HG02571 (cell line): ENCODE data around the gene RUNDC3A.
"Not testable (repeated sequence)": the region's sequence is repeated elsewhere in the genome, so short reads cannot be mapped to it uniquely, and the experiment has no call there.

Experiments
- ATAC-seq: cut with Tn5 transposase; IDR thresholded peaks from one replicate; pipeline ENCODE4 v1.9.1; 2021; ENCODE audit warnings: mild to moderate bottlenecking, moderate library complexity; ENCODE audit not compliant: unreplicated experiment

Gene RUNDC3A

DNA sequence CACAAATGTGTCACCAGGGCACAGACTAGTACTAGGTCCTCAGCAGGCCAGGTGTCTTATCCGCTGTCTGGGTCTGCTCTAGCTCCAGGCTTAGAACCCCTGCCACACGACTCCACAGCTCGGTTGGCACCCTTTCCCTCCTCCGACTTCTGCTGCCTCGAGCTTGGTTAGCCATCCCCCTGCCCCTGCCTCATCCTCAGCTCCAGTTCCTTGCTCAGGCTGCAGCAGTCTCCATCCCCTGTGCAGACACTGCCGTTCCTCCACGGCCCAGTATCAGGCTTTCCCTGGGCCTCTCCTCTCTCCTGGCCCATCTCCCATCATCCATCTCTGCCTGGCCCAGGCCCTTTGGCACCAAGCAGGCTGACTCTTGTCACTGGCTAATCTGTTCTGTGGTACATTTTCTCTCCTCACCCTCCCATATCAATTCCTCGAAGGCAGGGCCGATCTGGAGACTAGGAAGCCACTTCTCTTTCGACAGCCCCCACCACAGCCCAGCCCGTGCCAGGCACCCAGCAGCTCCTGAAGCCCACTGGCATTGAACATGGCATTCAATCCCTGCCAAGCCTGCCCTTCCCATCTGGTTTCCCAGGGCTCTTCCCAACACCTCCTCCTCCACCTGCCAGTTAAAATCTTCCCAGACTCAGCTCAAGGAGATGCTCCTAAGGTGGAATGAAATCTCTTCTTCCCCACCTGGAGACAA lies 35.3 kb downstream of the RUNDC3A start:
- no peak for ATAC-seq

DNA sequence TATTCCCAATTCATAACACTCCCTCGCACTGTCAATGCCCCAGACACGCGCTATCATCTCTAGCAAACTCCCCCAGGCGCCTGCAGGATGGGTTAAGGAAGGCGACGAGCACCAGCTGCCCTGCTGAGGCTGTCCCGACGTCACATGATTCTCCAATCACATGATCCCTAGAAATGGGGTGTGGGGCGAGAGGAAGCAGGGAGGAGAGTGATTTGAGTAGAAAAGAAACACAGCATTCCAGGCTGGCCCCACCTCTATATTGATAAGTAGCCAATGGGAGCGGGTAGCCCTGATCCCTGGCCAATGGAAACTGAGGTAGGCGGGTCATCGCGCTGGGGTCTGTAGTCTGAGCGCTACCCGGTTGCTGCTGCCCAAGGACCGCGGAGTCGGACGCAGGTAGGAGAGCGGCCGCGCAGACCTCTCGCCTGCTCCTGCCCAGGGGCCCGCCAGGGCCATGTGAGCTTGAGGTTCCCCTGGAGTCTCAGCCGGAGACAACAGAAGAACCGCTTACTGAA lies 36.6 kb downstream of the RUNDC3A start, which contains the start of gene GRN:
GRN (plus strand) TSS at position 364 of the 515 bp plus-strand sequence. CDS start 3,863 bp downstream, outside the sequence.
- peak; percentile 58 for ATAC-seq

DNA sequence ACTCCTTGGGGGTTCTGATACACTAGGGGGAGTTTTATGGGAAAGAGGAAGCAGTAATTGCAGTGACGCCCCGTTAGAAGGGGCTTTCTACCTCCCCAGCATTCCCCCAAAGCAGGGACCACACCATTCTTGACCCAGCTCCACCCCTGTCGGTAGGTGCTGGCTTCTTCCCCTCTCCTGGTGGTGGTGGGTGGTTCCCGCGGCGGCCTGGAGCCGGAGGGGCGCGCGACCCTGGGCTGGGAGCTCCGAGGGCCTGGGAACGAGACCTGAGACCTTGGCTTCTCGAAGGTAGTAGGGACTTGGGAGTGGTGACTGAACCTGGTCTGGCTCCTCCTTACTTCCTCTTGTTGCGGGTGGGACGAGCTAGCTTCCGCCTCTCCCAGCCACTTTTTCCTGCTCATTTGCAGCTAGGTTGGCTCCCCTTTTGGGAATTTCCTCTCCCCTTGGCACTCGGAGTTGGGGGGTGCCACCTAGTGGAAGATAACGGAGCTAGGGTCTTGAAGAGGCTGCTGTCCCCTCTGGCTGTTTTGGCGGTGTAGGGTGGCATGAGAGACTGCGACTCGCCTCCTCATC lies 37.1 kb downstream of the RUNDC3A start:
- ATAC-seq = no peak

DNA sequence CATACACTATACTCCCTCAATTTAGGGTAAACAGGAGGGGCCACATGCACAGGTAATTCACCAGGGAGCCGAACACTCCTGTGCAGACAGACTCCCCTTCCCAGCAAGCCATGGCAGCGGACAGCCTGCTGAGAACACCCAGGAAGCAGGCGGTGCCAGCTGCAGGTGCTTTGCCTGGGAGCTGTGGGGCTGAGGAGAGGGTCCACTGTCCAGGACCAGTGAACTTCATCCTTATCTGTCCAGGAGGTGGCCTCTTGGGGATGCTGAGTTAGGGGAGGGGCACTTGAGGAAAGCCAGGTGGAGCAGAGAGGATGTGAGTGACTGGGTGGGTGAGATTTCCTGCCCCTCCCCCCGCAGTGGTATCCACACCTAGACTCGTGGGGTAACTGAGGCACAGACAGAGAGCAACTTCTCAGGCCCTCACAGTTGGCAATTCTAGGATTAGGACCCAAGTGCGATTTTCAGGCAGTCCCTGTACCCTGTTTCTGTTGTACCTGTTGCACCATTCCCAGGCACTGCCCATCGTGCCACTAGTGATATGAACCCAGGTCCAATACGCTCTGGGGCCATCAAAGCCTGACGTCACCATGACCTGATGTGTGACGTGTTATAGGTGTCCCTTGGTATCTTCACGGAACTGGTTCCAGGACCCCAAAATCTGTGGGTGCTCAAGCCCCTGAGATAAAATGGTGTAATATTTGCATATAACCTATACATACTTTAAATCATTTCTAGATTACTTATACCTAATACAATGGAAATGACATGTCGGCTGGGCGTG lies 37.9 kb downstream of the RUNDC3A start:
- no peak for ATAC-seq

DNA sequence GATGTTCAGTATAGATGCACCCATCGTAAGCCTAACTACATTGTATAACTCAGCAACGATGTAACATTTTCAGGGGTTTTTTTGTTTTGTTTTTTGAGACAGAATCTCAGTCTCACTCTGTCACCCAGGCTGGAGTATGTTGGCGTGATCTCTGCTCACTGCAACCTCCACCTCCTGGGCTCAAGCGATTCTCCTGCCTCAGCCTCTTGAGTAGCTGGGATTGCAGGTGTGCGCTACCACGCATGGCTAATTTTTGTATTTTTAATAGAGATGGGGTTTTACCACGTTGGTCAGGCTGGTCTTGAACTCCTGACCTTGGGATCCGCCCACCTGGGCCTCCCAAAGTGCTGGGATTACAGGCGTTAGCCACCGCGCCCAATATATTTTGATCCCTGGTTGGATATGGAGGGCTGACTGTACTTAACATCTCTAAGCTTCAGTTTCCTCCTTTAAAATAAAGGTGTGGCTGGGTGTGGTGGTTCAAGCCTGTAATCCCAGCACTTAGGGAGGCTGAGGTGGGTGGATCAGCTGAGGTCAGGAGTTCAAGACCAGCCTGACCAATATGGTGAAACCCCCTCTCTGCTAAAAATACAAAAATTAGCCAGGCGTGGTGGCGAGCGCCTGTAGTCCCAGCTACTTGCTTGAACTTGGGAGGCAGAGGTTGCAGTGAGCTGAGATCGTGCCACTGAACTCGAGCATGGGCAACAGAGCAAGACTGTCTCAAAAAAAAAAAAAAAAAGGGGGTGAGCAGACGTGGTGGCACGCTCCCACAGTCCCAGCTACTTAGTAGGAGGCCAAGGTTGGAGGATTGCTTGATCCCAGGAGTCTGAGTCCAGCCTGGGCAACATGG lies 39.0 kb downstream of the RUNDC3A start:
- ATAC-seq = not testable (repeated sequence)

DNA sequence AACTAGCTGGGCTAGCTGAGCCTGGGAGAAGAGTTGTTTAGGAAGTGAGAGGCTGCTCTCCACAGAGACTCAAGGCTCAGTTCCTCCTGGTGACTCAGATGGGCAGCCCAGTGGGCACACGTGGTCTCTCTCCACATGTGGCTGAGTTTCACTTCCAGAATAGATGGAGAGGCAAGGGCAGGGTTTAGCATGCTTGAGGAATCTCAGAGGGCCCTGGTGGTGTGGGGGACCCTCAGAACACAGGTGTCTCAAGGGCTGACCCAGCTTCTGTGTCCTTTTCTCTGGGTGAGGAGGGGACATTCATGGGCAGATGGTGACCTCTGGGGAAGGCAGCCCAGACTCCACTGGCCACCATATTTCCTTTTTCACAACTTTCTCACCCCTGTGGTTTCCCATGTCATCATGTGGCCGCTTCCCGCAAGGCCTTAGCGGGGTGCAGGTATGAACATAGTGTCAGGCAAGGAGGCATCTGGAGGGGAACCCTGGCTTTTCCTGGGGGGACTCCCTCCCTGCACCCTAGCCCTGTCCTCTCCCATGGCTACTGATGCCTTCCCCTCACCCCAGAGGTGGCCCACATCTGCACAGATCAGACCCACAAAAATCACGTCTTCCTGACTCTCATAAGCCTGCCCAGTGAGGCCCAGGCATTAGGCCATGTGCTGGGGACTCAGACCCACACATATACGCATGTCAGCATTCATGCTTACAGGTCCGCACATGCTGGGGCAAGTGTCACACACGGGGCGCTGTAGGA lies 40.0 kb downstream of the RUNDC3A start:
- ATAC-seq = peak; percentile 37

DNA sequence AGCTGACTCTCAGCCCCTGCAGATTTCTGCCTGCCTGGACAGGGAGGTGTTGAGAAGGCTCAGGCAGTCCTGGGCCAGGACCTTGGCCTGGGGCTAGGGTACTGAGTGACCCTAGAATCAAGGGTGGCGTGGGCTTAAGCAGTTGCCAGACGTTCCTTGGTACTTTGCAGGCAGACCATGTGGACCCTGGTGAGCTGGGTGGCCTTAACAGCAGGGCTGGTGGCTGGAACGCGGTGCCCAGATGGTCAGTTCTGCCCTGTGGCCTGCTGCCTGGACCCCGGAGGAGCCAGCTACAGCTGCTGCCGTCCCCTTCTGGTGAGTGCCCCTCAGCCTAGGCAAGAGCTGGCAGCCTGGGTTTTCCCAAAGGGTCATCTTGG lies 40.6 kb downstream of the RUNDC3A start:
- no peak for ATAC-seq

DNA sequence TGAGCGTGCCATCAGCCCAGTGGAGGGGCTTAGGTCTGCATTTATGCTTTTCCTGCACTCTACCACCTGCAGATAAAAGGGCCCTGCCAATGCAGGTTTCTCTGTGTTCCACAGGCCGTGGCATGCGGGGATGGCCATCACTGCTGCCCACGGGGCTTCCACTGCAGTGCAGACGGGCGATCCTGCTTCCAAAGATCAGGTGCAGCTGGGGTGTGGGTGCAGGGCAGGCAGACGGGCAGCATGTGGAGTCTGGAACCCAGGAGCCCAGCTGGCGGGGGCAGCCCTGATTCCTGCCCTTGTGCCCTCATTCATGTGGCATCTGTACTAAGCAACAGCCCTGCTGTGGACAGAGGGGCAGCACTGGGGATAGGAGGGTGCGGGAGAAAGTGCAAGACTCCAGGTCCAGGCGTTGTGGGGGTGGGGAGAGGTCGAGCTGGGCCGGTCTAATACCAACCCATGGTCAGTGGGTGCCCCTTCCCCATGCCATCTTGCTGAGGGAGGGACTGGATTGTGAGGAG lies 41.2 kb downstream of the RUNDC3A start:
- ATAC-seq = no peak

DNA sequence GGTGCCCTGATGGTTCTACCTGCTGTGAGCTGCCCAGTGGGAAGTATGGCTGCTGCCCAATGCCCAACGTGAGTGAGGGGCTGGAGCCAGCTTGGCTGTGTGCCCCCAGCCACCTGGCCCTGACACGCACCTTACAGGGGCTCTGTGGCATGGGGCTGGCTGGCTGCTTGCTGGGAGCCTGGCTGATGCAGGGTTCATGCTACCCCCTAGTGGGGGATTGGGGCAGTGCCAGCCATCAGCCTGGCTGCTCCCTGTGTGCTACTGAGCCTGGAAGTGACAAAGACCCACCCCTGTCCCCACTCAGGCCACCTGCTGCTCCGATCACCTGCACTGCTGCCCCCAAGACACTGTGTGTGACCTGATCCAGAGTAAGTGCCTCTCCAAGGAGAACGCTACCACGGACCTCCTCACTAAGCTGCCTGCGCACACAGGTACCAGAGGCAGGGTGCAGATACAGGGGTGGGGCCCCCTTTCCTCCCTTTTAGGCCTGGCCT lies 42.4 kb downstream of the RUNDC3A start:
- ATAC-seq = no peak

DNA sequence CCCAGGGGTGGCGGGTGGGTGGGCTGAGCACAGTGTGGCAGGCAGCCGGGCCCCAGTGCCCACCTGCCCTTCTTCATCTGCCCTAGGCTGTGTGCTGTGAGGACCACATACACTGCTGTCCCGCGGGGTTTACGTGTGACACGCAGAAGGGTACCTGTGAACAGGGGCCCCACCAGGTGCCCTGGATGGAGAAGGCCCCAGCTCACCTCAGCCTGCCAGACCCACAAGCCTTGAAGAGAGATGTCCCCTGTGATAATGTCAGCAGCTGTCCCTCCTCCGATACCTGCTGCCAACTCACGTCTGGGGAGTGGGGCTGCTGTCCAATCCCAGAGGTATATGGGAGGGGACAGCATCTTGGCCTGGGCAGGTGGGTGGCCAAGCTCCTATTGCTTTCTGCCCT lies 43.1 kb downstream of the RUNDC3A start:
- no peak for ATAC-seq

DNA sequence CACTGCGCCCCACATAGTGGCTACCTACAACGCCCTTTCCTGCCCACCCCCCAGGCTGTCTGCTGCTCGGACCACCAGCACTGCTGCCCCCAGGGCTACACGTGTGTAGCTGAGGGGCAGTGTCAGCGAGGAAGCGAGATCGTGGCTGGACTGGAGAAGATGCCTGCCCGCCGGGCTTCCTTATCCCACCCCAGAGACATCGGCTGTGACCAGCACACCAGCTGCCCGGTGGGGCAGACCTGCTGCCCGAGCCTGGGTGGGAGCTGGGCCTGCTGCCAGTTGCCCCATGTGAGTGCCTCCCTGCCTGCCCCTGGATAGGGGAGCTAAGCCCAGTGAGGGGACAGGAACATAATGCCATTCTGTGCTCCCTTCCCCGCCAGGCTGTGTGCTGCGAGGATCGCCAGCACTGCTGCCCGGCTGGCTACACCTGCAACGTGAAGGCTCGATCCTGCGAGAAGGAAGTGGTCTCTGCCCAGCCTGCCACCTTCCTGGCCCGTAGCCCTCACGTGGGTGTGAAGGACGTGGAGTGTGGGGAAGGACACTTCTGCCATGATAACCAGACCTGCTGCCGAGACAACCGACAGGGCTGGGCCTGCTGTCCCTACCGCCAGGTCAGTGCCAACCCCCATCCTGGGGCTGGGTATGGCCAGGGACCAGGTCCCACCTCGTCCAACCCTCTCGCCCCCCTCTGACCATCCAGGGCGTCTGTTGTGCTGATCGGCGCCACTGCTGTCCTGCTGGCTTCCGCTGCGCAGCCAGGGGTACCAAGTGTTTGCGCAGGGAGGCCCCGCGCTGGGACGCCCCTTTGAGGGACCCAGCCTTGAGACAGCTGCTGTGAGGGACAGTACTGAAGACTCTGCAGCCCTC lies 43.8 kb downstream of the RUNDC3A start:
- no peak for ATAC-seq

DNA sequence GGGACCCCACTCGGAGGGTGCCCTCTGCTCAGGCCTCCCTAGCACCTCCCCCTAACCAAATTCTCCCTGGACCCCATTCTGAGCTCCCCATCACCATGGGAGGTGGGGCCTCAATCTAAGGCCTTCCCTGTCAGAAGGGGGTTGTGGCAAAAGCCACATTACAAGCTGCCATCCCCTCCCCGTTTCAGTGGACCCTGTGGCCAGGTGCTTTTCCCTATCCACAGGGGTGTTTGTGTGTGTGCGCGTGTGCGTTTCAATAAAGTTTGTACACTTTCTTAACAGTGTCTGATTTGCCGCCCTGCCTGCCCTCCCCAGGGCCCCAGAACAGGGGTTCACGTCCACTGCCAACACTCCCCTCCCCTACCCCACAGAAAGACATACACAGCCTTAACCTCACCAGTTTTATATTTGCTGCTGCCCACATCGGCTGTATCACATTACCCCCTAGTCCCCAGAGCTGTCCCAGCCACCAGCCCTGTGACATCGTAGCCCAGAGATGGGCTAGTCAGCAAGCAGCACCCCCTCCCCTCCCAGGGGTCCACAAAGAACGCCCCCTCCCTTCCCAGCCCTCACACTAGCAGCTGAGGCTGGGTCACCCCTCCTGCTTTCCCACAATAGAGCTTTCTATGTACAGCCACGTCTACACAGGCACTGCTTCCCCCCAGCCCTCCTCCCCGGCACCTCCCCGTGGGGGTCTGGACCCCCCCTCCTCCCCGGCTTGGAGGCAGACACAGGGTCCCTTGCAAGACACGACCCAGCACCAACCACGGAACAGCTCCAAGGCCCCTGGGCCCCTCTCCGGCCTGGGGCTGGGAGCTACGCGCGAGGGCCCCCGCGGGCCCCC lies 44.6 kb downstream of the RUNDC3A start:
- ATAC-seq = no peak

DNA sequence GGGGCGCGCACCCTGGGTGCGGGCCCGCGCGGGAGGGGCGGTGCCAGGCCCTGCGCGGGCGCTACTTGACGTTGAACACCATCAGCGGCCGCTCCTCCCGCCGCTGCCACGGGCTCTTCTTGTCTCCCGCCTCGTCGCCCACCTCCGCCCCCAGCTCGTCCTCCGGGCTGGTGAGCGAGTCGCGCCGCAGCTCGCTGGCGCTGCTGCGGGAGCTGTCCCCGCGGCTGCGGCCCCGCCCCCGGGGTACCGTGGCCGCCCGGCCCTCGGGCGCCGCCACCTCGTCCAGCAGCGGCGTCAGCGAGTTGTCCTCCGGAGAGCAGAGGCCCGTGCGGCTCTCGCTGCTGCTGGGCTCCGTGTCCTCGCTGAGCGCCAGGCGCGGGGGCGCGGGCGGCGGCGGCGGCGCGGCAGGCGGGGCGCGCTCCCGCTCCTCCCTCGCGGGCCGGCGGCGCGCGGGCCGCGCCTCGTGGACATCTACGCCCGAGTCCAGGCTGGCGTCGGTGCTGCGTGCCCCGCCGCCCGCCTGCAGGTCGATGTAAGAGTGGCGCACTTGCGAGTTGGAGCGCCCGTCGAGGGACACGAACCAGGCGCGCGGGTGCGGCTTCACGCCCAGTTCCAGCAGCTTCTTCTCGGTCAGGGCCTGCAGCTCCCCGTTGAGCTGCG lies 45.4 kb downstream of the RUNDC3A start:
- ATAC-seq = no peak

DNA sequence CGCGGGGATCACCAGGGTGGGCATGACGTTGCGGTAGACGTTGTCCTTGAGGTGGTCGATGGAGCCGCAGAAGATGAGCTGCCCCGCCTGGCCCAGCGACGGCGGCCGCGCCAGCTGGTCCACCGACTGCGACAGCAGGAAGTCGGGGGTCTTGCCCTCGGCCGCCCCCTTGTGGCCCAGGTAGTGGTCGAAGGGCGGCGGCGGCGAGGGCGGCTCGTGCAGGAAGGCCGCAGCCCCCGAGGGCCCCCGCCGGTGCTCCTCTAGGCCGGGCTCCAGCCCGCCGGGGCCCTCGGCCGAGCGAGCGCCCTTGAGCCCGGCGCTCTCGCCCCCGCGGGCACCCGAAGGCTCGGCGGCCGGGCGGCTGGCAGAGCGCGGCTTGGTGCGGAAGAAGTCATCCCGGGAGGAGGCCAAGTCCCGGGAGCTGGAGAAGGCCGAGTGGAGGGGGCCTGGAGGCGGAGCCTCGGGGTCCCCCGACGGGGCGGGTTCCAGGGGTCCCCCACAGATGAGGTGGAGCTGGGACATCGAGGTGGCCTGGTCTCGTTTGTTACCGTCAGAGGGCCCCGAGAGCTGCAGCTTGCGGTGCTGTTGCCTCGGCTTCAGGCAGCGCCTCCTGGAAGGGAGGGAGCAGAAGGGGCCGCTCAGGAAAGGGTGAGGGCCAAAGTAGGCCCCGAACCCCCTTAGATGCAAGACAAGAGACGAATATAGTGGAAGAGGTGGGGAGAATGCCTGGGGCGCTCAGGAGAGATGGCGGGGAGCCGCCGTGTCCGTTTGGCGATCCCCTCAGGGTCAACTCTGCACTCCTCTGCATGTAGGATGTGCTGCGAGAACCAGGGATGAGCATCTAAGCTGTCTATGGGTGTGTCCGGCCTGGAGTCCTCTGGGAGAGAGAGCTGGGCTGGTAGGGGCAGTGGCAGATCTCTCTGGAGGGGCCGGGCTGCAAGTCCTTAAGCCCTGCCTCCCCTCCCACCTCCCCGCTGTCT lies 46.5 kb downstream of the RUNDC3A start:
- ATAC-seq = no peak

DNA sequence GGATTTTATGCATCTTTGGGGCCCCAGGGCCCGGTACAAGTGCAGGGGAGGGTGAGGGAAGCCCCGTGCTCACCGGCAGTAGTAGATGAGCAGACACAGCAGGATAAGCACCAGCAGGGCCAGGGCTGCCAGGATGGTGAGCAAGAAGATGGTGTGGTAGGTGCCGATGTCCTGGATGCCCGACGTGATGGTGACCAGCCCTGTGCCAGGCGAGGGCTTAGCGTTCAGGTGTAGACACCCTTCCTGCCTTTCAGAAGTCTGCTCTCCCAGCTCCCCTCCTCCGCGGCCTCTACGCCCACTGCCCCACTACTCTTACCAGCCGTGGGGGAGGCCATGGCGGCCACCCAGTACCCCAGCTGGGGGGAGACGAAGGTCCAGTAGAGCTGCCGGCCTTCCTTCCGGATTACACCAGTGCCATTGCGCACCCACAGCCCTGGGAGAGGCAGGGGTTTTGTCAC lies 47.3 kb downstream of the RUNDC3A start:
- no peak for ATAC-seq

DNA sequence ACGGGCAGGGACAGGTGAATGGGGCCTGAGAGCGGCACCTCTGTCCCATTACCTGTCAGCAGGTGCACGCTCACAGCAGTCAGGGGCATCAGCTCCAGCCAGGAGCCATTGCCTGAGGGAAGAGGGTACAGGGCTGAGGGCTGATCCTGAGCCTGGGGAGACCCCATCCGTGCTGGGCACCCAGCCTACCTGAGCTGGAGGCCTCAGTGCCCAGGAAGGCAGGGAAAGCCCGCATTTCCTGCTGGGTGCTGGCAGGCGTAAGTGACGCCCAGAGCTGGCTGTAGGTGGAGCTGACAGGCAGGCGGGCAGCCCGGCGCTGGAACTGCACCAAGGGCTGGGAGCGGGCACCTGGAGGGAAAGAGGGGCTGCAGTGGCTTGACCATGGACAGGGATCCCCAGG lies 47.8 kb downstream of the RUNDC3A start:
- ATAC-seq = no peak
